Stimulated activated CD4-positive, alpha-beta T cell treated with anti-CD3 and anti-CD28 coated beads, Interleukin-12 subunit alpha, Interleukin-12 subunit beta, amount 100 ng/mL, for 48 hours (primary cell): ENCODE data around the gene GID8.

ENCODE experiments used
- DNase-seq, 3 donors: peaks; one replicate each; pipeline ENCODE4 v3.0.0-alpha.2; 2020; ENCODE audit warnings: low read depth in 2 of 3, low spot score in 1 of 3

GID8 gene

GRCh38 chr20:62902926-62903615 is 34.9 kb upstream of the GID8 start:
- DNase-seq, result no peak

DNA sequence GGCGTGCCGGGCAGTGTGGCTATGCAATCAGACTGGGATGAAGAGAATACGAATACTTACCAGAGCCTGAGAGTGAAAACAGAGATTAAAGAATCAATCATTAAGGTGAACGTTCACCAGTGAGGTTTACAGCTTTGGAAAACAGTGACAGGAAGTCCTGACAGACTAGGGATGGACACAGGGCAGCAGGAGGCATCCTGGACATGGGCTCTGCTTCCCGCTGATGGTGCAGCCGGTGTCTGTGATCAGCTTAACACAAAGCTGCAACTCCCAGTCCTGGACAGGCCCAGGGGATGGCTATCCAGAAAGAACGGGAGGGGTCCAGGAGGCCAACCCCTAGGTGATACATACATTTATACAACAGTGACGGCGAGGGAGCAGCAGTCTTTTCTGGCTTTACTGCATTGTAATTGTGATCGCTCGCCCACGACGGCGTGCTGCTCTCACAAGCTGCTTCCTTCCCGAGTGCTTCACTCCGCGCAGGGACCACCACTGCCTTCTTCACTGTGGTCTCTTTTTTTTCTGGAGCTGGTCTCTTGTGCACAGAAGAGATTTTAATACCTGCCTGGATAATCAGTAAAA is 32.3 kb upstream of the GID8 start:
- no peak for DNase-seq

- no peak for DNase-seq
These were observed 31.7 kb upstream of the GID8 start for GRCh38 chr20:62906209-62906608.

DNA sequence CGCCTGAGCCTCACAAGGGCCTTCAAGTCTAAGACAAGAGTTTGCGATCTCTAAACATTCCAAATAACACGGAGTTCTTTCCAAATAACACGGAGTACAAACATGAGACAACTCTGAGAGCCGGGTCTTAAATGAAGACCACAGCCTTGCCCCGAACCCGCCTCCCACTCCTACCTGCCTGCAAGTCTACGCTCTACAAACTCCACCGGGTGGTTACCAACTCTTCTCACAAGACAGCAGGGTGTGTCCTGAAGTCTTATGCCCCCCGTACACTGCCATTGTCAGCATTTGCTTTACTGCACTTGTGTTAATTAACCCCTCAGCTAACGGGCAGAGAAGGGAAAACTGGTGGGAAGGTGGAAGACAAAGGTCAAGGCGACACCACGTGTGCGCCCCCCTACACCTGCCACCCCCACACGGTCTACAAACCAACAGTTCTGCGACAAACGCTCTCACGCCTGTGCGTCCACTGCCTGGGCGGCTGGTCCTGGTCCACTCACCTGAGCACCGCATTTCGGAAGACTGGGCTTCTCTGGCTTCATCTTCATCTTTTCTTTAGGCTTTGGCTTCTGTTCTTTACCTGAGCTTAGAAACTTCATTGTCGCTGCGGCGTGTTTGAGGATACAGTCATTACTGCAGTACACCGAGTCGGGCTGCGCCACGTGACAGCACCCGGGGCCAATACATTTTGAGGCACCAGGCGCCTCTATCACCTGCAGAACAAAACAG is 31.1 kb upstream of the GID8 start:
- no peak for DNase-seq

- DNase-seq, result no peak
These were observed 30.3 kb upstream of the GID8 start for GRCh38 chr20:62907384-62908317.

GRCh38 chr20:62908971-62909791 is 28.8 kb upstream of the GID8 start:
- DNase-seq, result no peak

DNA sequence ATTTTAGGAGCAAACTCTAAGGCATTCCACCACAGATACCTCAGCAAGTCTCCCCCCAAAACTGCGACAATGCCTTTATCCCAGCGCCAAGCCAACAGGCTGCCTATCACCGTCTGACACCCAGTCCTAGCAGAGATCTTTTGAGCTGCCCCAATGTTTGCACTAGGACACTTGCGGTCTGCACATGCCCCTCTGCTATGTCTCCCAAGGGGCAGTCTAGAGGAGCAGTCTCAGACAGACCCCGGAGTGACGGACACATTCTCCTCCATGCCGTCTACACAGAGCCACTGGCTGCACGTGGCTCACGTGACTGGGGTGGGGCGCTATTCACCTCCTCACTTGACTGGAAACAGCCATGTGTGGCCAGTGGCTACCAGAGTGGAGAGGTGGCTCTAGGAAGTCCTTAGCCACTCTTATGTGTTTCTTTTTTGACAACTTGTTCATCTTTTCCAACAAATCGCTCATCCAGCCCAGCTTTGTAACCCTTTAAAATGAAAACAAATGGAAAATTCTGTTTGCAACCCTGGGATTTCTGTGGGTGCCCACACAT is 27.7 kb upstream of the GID8 start:
- DNase-seq, result no peak

- no peak for DNase-seq
These were observed 27.0 kb upstream of the GID8 start for GRCh38 chr20:62910777-62911497.

DNA sequence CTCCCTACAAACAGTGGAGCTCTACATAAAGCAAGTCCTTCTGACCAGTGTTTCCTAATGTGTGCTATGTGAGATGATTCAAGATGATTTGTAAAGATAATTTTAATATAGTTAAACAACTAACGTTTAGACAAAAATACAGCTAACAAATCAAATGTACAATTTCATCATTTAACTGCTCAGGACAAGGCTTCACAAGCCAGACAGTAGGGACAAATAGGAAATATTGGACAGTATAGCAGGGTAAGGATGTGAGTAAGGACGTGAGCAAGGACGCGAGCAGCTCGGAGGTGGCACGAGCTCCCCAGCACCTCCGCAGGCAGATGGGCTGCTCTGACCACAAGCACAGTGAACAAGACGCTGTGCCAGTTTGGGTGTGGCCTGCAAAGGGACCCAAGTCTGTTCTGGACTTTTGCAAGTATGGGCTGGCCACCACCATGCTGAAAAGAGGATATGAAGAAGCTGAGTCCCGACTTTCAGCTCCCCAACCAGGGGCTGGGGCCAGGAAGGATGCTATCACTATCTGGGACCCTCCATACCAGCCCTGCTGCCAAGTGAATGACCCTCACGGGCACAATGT is 26.2 kb upstream of the GID8 start:
- DNase-seq, result no peak

- DNase-seq, result no peak
These were observed 24.8 kb upstream of the GID8 start for GRCh38 chr20:62913043-62913630.

DNA sequence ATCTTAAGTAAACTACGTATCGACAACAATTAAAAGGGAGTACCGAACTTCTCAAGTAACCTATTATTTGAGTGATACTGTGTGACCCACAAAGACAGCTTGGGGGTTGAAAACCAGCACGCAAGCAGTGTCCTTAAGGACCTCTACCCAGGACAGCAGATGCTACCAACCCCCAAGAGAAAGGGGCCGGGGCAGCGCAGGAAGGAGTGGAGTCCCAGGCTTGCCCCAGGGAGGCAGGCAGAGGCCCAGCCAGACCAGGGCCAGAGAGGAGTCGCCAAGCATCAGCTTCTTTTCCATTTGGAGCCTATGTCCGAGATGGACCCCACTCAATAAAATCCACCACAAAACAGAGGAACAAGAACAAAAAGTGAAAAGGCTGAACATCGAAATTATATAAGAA is 23.5 kb upstream of the GID8 start:
- DNase-seq, result no peak

- DNase-seq, result no peak
These were observed 22.9 kb upstream of the GID8 start for GRCh38 chr20:62914970-62915457.

DNA sequence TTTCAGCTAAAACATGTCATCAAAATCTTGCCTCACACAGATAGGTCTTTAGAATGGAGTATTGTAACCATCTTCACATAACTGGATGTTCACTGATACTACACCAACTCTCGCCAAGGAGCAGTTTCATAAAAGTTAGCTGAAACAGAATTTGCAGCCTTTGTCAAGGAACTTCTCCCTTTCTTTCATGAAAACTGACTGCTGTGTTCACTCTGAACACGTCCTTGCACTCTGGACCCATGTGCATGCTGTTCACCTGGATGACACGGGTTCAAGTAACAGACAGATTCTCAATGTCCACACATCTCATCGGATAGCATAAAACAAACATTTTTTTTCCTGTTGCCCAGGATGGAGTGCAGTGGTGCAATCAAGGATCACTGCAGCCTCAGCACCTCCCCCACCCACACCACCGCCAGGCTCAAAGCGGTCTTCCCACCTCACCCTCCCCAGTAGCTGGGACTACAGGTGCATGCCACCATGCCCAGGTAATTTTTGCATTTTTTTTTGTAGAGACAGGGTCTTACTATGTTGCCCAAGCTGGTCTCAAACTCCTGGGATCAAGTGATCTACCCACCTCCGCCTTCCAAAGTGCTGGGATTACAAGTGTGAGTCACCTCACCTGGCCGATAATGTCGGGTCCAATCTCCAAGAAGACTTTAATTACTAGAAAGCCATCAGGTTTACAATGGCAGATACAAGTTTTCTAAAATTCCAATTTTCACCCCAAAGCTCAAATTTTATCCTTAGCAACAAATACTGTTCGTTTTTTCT is 21.1 kb upstream of the GID8 start:
- DNase-seq, result no peak

- DNase-seq, result no peak
These were observed 20.2 kb upstream of the GID8 start for GRCh38 chr20:62917720-62918119.

DNA sequence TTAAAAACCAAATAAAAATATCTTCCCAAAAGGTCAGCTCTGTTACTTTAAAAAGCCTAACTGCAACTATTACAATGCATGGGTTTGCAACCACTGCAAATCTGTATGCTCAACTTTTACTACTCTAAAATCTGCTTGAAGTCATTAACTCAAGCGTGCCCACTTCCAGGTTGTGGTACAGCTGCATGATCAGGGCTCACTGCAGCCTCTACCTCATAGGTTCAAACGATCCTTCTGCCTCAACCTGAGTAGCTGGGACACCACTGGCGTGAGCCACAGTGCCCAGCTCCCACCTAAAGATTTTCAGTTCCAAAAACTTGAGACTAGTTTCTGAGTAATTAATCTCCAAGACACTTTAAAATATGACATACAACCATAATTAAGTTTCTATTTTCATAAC is 19.8 kb upstream of the GID8 start:
- DNase-seq, result no peak

DNA sequence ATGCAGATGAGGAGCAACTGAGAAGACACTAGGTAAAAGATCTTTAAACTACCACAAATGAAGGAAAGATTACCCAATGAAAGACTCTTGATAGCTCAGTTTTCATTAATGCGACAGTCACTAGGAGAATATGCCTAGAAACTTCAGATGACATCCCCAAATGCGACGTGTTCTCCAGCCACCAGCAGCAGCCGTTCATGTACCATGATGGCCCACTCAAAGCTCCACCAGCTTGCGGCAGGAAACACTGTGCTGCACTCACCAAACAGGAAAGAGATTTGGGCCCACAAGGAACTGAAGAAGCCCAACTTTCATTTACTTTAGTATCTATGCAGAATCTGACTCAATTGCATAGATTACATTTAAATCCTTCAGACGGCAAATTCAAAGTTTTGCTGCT is 19.1 kb upstream of the GID8 start:
- peak in 1 of 3 donors; percentile 44 for DNase-seq

- no peak for DNase-seq
These were observed 17.8 kb upstream of the GID8 start for GRCh38 chr20:62920039-62920645.
